OCI-LY1 (cell line): ENCODE measurements around the gene VEPH1.

Experiments
- CTCF ChIP-seq: fragments of 200-600 bp; sonication (generic), shearing (Covaris generic); IDR thresholded peaks from 2 replicates; pipeline ENCODE4 v1.5.1; 2017; ENCODE audit warnings: mild to moderate bottlenecking, antibody characterized with exemption, low read length, moderate library complexity, mixed read lengths
- EZH2 ChIP-seq: fragments of 200-600 bp; sonication (generic), shearing (Covaris generic); IDR thresholded peaks from 2 replicates; pipeline ENCODE4 v1.8.0; 2017; ENCODE audit warnings: borderline replicate concordance, mixed run types, mild to moderate bottlenecking, antibody characterized with exemption, low read length, moderate library complexity, mixed read lengths

GRCh38 chr3:157405457-157405856 is 97.8 kb downstream of the VEPH1 start:
- no peak for TF ChIP-seq CTCF
- TF ChIP-seq EZH2 = no peak
